GM18909 (cell line): ENCODE results near the gene ATF6.
A peak's percentile ranks its signal among the peaks of the same experiment; 100 is the strongest.
"Not testable (repeated sequence)": the region's sequence is repeated elsewhere in the genome, so short reads cannot be mapped to it uniquely, and the experiment has no call there.

ENCODE experiments used
- ATAC-seq: cut with Tn5 transposase; IDR thresholded peaks from one replicate; pipeline ENCODE4 v1.9.1; 2021; ENCODE audit warnings: mild to moderate bottlenecking; ENCODE audit not compliant: unreplicated experiment, poor library complexity

The ATF6 gene

DNA sequence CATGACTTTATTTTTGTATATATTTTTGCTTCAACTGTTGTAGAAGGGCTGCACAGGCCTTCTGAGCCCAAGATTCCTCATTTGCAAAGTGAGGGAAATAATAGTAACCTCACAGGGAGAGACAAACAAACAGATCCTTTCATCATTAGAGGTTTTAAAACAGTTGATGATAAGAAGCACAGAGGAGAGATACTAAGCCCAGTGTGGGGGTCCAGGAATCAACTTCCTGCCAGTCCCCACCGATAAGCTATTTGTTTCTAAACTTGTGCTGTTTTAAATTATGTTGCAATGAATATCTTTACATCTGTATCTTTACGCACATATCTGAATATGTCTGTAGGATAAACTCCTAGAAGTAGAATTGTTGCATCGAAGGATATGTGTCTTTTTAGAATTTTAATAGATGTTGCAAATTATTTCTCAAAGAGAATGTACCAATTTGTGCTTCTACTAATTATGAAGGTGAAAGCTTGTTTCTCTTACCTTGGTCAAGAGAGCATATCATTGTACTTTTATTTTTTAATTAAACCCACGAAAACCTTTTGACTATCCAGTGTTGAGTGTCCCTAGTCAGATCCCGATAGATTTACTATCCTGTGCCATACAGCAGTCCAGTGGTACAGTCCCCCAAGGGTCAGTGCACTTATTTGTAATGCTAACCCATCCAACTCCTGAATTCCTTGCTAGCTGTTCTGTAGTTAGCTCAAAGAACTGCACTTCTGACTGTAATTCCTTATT lies 34.0 kb upstream of the ATF6 start:
- no peak for ATAC-seq

DNA sequence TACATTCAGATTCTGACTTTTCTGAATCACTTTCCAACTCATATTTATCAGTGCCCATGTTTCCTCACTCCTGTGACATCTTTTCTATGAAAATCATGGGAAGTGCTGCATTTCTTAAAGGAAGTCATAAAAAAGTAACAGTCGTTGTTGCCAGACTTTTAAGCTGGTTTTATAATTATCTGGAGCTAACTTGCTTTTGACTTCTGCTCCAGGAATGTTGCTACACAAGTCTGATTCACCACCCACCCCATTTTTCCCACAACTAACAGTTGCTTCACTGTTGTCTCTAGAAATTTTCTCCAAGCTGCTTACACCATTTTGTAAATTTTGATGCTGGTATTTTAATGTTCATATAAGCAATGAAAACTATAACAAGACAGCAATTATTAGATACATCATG lies 32.6 kb upstream of the ATF6 start:
- ATAC-seq: no peak

DNA sequence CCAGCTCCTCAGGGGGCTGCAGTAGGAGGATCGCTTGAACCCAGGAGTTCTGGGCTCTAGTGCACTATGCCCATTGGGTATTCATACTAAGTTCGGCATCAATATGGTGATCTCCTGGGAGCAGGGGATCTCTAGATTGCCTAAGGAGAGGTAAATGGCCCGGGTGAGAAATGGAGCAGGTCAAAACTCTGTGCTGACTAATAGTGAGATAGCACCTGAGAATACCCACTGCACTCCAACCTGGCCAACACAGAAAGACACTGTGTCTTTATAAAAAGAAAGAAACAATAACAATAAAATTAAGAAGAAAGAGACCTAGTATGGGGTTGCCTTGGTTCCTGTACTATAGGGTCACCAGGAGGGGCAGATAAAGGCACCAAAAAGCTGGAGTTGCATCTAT lies 30.3 kb upstream of the ATF6 start:
- ATAC-seq: no peak

DNA sequence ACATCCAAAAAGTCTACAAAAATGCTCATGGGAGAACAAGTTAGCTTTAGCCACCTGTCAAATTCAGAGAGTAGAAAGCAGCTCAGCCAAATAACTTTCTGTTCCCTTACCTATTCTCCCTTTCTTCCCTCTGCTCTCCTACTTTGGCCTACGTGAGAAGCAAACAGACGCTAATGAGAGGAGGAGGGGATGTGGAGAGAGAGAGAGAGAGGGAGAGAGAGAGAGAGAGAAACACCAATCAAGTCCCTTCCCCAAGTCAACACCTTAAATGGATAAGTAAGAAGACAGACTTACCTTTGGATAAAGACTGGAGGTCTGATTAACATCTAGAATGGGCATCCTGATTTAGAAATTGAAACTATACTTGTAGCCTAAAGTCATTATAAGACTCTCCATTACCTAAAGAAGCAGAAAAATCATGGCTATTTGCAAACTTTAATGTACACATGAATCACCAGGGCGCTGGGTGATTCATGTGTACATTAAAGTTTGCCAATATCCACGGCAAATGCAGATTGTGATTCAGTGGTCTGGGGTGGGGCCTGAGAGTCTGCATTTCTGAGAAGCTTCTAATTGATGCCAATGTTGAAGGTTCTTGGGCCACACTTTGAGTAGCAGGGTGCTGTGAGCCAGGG lies 29.7 kb upstream of the ATF6 start:
- no peak for ATAC-seq

DNA sequence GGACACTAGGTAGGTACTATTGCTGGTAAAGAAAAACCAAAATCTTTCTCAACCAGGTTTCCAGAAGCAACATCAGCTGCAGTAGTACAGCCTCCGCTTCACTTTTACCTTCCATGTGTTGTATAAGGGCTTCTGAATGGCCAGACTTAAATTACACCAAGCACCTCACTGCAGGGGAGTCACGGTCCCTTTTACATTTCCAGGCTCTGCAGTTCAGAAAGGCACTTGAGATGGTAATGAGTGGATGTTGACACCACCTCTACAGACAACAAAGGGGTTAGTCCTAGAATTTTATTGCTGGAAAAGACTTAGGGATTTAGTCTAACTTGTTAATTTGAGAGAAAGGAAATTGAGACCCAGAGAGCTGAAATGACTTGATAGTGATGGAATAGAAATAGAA lies 28.5 kb upstream of the ATF6 start:
- ATAC-seq: no peak

DNA sequence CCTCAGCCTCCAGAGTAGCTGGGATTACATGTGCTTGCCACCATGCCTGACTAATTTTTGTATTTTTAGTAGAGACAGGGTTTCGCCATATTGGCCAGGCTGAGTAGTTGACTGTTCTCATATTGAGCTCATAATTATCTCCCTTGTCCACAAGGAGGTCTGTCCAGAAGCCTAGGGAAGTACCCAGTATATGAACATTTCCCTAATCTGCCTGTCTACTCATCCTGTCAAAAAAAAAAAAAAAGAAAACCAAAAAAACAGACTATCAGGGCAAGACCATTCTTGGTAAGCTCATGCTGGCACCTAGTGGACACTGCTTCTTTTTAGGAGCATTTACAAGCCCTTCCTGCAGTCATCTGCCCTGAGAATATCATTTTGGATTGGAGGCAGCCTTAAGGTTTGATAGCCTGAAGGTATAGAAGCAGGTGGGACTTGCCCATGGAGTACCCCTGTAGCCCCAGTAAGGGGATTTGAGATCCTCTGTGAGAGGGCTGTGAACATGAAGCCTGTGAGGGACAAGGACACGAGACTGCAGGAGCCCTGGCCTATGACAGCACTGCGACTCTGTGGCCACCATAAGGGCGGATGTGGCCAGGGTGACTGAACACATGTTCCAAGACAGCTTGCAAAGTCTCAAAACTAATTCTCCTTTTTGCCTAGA lies 27.4 kb upstream of the ATF6 start:
- peak; percentile 75 for ATAC-seq

DNA sequence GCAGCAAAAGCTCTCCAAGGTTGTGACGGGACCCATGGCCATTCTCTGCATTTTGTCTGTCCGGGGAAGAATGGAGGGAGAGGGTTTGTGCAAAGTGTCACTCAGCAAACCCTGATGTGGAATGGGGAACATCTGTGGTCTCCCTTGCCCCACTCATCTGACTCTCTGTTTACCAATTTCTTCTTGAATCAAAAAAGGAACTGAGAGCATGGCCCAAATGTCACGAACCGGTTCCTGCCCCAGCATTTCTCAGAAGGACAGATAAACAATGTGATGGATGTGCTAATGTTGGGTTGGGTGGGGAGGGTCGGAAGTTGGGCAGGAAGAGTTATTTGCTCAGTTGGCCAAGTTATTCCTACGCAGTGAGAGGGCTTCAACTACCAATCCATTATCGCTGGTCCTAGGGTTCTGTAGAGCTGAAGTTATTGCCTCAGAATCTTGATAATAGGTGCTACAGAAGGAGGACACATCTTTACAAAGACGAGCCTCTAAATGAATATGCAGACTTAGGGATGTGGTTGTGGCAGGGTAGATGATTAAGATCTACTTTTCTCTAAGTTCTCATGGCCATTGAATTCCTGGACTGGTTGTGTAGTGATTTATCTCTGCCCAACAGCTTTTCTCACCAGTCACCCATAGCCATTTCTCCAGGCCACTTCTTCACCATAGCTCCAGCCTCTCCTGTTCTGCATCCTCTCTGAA lies 26.1 kb upstream of the ATF6 start:
- ATAC-seq: peak; percentile 35

DNA sequence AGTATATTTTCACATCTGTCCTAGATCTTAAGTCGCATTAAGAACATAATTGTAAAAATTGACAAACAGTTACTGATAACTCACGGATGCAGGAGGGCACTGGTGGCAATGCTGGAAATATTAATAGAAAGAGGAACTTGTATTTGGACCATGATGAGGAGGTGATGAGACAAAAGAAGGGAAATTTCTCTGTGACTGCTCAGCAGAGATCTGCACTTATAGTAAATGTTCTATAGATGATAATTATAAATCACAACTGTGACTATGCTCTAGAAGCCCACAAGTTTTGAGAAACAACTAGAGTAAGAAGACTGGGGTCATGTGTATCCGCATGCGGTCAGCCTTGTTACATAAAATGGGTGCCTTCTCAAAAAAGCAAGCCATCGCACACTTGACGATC lies 25.2 kb upstream of the ATF6 start:
- ATAC-seq: no peak

DNA sequence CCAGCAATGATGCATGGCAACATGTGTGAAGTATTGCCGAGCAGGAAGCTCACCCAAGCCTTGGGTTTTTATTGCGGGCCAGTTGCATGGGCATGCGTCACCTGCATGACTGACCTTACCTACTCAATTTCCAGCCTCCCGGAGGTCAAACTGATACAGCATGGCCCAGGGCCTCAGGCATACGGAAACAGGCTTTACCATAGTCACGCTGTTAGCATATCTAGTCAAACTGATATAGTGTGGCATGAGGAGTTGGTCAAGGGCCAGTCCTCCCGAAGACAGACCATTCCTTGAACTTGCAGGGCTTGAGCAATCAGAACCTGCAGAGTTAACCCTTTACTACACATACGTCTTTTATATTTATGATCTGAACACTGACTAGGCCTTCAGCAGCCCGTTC lies 22.9 kb upstream of the ATF6 start:
- ATAC-seq: no peak

DNA sequence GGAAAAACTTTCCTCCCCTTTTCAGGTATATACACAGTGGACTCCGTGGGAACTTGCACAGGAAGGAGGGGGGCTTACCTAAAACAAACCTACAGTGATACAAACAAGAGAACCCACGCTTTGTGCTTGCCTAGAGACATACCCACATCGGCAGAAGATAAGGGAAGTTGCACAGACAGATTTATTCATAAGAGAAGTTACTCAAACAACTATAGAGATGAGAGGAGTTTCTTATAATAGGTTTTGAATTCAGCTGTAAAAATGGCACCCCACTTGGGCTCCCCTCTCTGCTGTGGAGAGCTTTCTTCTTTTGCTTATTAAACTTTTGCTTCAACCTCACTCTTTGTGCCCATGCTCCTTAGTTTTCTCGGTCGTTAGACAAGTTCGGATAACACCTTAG lies 18.3 kb upstream of the ATF6 start:
- ATAC-seq: no peak

DNA sequence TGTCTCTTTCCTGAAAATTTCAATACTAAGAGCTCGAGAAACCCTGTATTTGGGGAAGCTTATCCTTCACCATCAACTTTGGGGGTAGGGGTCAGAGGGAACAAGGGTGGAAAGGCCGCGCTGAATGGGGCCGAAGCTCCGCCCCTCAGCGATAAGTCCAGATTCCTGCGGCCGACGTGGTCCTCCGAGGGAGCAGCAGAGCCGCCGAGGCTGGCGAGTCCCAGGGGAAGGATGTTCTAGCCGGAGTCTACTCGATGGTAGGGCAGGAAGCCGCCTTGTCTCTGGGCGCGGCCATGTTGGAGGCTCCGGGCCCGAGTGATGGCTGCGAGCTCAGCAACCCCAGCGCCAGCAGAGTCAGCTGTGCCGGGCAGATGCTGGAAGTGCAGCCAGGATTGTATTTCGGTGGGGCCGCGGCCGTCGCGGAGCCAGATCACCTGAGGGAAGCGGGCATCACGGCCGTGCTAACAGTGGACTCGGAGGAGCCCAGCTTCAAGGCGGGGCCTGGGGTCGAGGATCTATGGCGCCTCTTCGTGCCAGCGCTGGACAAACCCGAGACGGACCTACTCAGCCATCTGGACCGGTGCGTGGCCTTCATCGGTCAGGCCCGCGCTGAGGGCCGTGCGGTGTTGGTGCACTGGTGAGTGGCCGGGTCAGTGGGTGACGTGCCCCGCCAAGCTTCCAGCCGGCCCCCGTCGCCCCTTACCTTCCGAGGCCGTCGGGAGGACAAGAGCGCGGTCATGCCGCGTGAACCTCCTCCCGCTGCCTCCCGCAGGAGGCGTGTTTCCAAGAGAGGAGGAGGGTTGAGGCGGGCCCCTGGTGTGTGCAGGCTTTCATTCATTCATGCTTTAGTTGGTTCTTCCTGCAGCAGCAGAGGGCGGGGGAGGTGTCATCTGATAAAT lies 16.4 kb upstream of the ATF6 start, which contains the start of gene DUSP12:
Gene DUSP12, plus strand, starts transcription at position 278 of the 899 bp plus-strand sequence. Its CDS starts 16 bp downstream, at position 294.
- peak; percentile 98 for ATAC-seq

DNA sequence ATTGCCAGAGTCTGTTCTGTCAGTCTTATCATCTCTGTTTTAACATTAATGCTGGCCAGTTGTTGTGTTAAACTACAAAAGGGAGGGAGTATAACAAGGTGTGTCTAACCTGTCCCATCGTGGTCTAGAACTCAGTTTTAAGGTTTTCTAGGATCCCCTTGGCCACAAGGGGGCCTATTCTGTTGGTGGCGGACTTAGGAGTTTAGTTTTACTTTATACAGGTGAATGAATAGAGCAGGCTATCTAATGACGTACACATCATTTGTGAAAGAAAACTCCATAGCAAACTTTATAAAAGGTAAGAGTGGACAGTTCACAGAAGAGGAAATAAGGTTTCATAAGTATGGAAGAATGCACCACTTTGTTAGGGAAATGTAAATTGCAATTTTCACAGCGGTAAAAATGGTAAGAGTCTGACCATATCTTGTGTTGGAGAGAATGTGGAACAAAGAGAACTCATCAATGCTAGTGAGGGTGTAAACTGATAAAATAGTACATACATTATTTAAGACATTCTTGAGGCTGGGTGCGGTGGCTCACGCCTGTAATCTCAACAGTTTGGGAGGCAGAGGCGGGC lies 2.5 kb upstream of the ATF6 start:
- ATAC-seq: no peak

DNA sequence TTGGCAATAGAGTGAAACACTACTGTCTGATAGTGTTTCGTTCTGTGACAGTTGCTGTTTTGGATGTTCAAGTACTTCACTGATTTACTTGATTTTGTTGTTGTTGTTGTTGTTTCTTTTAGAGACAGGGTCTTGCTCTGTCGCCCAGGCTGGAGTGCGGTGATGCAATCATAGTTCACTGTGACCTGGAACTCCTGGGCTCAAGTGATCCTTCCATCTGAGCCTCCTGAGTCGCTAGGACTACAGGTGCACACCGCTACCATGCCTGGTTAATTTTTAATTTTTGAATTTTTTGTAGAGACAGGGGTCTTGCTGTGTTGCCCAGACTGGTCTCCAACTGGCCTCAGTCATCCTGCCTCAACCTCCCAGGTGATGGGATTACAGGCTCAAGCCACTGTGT lies 2.3 kb downstream of the ATF6 start:
- ATAC-seq: no peak

DNA sequence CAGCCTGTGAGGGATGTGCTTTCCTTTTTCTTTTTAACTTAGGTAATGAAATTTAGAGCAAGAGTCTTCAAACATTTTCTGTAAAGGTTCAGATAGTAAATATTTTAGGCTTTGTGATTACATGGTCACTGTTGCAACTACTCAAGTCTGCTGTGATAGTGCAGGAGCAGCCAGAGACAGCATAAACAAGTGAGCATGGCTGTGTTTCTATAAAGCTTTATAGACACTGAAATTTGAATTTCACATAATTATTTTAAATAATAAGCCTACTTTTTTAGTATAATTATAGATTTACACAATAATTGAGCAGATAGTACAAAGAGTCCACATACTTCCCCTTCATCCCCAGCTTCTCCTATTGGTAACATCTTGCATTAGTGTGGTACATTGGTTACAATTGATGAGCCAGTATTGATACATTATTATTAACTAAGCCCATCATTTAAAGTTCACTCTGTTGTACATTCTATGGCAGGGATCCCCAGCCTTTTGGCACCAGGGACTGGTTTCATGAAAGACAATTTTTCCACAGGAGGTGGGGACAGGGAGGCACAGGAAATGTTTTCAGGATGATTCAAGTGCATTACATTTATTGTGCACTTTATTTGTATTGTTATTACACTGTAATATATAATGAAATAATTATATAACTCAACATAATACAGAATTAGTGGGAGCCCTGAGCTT lies 3.0 kb downstream of the ATF6 start:
- ATAC-seq: no peak

DNA sequence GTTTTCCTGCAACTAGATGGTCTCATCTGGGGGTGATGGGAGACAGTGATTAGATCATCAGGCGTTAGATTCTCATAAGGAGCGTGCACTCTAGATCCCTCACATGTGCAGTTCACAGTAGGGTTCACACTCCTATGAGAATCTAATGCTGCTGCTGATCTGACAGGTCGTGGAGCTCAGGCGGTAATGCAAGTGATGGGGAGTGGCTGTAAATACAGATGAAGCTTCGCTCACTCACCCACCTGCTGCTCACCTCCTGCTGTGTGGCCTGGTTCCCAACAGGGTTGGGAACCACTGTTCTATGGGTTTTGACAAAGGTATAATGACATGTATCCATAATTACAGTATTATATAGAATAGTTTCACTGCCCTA lies 3.5 kb downstream of the ATF6 start:
- ATAC-seq: not testable (repeated sequence)

DNA sequence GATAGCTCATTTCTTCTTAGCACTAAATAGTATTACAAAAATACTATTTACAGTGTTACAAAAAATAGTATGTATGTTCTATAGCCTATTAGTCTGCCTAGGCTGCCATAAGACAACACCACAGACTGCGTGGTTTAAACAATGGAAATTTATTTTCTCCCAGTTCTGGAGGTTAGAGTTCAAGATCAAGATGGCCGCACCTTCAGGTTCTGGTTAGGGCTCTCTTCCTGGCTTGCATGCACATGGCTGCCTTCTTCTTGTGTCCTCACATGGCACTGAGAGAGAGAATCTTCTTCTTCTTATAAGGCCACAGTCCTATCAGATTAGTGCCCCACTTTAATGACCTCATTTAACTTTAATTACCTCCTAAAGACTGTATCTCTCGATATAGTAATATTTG lies 4.1 kb downstream of the ATF6 start:
- ATAC-seq: no peak

DNA sequence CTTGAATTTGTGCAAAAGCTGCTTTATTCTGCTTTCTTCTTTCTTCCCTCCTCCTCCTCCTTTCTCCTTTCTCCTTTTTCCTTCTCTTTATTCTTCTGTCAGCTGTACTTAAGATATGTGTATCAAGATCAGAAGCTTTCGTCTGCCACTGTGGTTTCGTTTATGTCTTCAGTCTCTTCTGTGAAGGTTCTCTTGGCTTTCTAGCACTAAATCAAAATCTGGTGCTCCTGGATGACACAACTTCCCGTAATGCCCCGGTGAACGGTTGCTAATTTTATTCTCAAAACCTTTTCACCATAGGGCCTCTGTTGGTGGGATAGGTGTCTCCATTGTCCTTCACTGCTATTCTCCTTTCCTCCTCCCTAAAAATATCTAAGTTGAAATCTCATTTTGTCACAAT lies 5.0 kb downstream of the ATF6 start:
- no peak for ATAC-seq

DNA sequence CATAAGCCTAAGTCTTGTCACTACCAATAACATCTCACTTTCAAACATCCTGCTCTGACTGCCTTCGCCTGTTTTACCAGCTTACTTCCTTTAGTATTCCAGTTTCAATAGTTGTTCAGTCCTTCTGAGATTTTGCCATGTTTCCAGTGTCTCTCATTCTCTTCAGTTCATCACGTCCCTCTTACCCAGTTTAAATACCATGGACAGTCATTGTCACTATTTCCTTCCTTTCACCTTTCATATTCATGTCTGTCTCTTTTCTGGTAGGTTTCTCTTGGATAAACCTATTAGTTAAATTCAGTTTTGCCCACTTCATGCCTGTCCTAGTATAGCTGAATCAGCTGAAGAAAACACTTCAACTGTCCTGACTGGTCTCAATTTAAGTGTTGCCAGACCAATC lies 5.9 kb downstream of the ATF6 start:
- no peak for ATAC-seq

DNA sequence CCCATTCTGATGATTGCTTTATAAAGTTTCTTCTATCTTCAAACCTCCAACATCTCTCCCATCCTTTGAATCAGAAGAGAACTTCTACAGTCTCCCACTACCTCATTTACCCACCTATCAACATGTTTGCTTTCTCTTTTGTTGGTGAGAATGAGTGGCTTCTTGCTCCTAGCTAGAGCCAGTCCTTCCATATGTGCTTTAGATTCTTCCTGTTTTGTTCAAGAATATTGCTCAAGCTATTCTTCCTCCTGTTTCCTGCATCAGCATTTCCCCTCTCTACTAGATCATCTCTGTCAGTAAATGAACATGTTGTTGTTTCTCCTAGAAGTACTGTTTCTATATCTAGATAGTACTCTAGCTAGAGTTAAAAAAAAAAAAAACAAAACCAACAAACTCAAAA lies 6.3 kb downstream of the ATF6 start:
- ATAC-seq: no peak
